ENCODE measurements around the gene GAL.

Gene GAL

DNA sequence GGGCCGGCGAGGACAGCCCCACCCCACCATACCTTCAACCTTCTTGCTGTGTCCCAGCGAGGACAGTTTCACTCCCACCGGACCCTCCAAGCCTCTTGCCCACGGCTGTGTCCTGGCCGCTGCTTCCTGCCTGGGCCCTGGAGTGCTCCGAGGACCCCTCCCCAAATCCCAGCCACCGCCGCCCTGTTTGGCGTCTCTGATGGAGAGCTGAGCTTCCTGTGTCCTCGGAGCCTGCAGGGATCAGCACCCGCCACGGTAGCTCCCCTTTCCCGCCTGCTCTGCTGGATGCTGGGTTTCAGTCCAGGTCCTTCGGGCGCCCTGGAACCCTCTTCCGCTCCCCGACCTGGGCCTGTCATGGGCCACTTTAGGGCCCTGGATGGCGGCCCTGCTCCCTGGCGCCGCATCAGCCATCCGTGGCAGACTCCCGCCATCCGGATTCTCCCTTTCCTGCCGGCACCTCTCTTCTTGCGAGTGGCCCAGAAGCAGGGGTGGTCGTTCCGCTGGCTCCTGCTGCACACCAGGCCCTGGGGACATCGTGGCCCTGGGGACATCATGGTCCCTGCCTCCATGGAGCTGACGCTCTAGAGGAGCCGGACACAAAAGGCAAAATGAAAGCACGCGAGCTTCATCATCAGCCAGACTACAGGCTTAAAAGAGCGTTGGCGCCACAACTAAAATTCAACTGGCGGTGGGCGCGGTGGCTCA, 34.3 kb upstream of the GAL start:
- Histone ChIP-seq H3K79me2 (ENCODE audit: insufficient read depth, low read length) (no peaks in the 10 kb centered on the region), H3K27ac (ENCODE audit: low read depth, low read length) (no peak overlapping the region), H3F3A (ENCODE audit: insufficient read depth) (no peaks in the 10 kb centered on the region), H2AFZ (ENCODE audit: low read depth, low read length, severe bottlenecking) (no peak overlapping the region), H3K36me3 (ENCODE audit: low read length) (no peaks in the 10 kb centered on the region), H3K4me3 (ENCODE audit: insufficient read depth, low read length, poor library complexity, severe bottlenecking) (no peak overlapping the region), H3K9me3 (ENCODE audit: insufficient read depth, low read length) (no peaks in the 10 kb centered on the region), H3K9ac (ENCODE audit: low read length) (no peak overlapping the region), H3K27me3 (ENCODE audit: low read length) (no peaks in the 10 kb centered on the region), H3K4me2 (ENCODE audit: low read depth, low read length, poor library complexity, severe bottlenecking) (no peak overlapping the region), H4K20me1 (ENCODE audit: low read depth, low read length) (no peaks in the 10 kb centered on the region), H3K9me2 (replicated peaks; ENCODE audit: insufficient read depth, low read length) (no peaks in the 10 kb centered on the region)
- TF ChIP-seq EZH2phosphoT487 (conservative IDR thresholded peaks at IDR 0.05; ENCODE audit: low read length): no peak
- TF ChIP-seq, protein P1, sequence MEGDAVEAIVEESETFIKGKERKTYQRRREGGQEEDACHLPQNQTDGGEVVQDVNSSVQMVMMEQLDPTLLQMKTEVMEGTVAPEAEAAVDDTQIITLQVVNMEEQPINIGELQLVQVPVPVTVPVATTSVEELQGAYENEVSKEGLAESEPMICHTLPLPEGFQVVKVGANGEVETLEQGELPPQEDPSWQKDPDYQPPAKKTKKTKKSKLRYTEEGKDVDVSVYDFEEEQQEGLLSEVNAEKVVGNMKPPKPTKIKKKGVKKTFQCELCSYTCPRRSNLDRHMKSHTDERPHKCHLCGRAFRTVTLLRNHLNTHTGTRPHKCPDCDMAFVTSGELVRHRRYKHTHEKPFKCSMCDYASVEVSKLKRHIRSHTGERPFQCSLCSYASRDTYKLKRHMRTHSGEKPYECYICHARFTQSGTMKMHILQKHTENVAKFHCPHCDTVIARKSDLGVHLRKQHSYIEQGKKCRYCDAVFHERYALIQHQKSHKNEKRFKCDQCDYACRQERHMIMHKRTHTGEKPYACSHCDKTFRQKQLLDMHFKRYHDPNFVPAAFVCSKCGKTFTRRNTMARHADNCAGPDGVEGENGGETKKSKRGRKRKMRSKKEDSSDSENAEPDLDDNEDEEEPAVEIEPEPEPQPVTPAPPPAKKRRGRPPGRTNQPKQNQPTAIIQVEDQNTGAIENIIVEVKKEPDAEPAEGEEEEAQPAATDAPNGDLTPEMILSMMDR (IDR thresholded peaks at IDR 0.05; ENCODE audit: insufficient read depth, low read length, poor library complexity, severe bottlenecking): no peak

DNA sequence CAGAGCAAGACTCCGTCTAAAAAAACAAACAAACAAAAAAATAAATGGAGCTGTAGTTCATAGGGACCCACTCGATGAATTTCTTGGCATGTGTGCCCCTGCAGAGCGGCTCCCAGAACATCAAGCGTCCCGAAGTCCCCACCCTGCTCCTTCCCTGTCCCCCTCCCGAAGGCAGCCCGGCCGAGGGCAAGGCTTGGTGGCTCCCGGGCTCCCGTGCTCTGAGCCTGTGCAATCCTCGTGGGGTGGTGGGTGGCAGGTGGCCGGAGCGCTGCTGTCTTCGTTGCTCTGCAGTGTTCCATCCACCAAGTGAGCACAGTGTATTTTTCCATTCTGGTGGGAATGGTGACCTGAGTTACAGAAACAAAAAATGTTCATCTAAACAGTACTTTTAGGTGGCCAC, 33.5 kb upstream of the GAL start:
- Histone ChIP-seq H3K36me3 (ENCODE audit: low read length) (no peaks in the 10 kb centered on the region), H3K79me2 (ENCODE audit: insufficient read depth, low read length) (no peaks in the 10 kb centered on the region), H3K27ac (ENCODE audit: low read depth, low read length) (no peak overlapping the region), H3K4me3 (ENCODE audit: insufficient read depth, low read length, poor library complexity, severe bottlenecking) (no peak overlapping the region), H2AFZ (ENCODE audit: low read depth, low read length, severe bottlenecking) (no peak overlapping the region), H3K27me3 (ENCODE audit: low read length) (no peaks in the 10 kb centered on the region), H3K9ac (ENCODE audit: low read length) (no peak overlapping the region), H4K20me1 (ENCODE audit: low read depth, low read length) (no peaks in the 10 kb centered on the region), H3F3A (ENCODE audit: insufficient read depth) (no peaks in the 10 kb centered on the region), H3K9me3 (ENCODE audit: insufficient read depth, low read length) (no peaks in the 10 kb centered on the region), H3K4me2 (ENCODE audit: low read depth, low read length, poor library complexity, severe bottlenecking) (no peak overlapping the region), H3K9me2 (replicated peaks; ENCODE audit: insufficient read depth, low read length) (no peaks in the 10 kb centered on the region)
- no peak for TF ChIP-seq EZH2phosphoT487 (conservative IDR thresholded peaks at IDR 0.05; ENCODE audit: low read length)
- TF ChIP-seq, protein P1 (IDR thresholded peaks at IDR 0.05; ENCODE audit: insufficient read depth, low read length, poor library complexity, severe bottlenecking): no peak

DNA sequence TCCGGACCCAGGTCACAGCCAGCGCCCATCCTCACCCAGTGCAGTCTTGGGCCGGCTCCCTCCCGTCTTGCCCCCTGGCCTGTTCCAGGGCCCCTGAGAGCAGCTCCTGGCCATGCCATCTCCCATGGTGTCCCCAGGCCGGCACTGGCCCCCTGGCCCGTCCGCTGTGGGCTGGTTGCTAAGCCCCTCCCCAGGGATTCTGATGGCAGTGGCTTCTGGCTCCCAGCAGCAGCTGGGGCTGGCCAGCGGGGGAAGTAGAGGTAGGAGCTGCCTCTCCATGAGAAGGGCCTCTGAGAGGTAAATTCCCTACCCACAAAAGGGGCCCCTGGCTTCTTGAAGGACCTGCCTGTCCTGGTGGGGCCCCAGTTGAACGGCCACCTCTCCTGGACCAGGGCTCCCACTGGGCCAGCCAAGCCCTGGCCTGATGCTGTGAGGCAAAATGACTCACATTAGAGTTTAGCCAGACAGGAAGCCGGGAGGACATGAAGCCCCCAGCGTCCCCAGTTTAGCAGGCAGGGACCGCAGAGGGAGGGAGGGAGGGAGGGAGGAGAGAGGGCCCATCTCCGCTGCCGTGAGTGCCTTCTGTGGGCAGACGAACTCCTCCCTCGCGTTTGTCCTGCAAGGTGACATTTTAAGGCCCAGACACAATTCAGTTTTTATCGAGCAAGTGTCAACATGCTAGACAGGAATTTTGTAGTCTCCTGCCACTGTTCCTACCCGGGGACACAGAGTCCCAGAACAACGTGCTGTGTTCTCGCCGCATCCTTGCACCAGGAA, 32.9 kb upstream of the GAL start:
- H3K27ac ChIP-seq (ENCODE audit: low read depth, low read length): no peak overlapping the region
- no peak overlapping the region for H3K4me2 ChIP-seq (ENCODE audit: low read depth, low read length, poor library complexity, severe bottlenecking)
- TF ChIP-seq EZH2phosphoT487 (conservative IDR thresholded peaks at IDR 0.05; ENCODE audit: low read length): no peak
- TF ChIP-seq, protein P1 (IDR thresholded peaks at IDR 0.05; ENCODE audit: insufficient read depth, low read length, poor library complexity, severe bottlenecking): no peak
- no peaks in the 10 kb centered on the region for H3K79me2 ChIP-seq (ENCODE audit: insufficient read depth, low read length)
- no peaks in the 10 kb centered on the region for H3K36me3 ChIP-seq (ENCODE audit: low read length)
- no peaks in the 10 kb centered on the region for H3K9me3 ChIP-seq (ENCODE audit: insufficient read depth, low read length)
- H3K9ac ChIP-seq (ENCODE audit: low read length): no peak overlapping the region
- no peaks in the 10 kb centered on the region for H4K20me1 ChIP-seq (ENCODE audit: low read depth, low read length)
- no peak overlapping the region for H3K4me3 ChIP-seq (ENCODE audit: insufficient read depth, low read length, poor library complexity, severe bottlenecking)
- H3F3A ChIP-seq (ENCODE audit: insufficient read depth): no peaks in the 10 kb centered on the region
- H3K27me3 ChIP-seq (ENCODE audit: low read length): no peaks in the 10 kb centered on the region
- no peak overlapping the region for H2AFZ ChIP-seq (ENCODE audit: low read depth, low read length, severe bottlenecking)
- no peaks in the 10 kb centered on the region for H3K9me2 ChIP-seq (replicated peaks; ENCODE audit: insufficient read depth, low read length)
